ENCODE measurements around the gene TRABD2B.

The TRABD2B gene

DNA sequence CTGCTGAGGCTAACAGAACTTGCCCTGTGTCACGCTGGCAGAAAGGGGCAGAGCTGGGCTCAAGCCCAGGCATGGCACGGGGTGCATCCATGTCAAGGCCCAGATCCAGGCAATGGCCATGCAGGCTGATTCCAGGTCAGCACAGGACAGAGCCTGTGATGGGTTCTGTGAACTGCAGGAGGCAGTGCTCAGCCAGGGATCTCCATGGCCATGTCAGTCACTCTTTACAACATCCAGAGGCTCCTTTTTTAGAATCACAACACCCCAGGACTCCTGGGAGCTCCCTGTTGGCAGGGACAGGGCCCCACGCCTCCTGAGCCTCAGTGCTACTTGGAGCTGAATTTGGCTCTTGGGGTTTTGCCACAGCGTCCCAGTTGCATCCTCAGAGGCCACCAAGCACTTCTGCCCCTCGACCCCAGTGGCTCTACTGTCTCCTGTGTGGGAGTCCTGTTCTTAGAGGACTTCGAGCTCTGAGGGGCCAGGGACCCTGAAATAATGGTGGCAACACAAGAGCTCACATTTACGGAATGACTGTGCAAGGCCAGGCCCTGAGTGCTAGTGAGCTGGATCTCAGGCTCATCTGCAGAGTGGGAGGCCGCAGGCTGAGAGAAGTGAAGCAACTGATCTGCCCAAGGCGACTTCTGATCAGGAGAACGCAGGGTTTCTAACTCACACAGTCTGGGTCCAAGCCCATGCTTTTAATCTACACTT is 211.5 kb downstream of the TRABD2B start:
- no peak for TF ChIP-seq TAF1 (IDR thresholded peaks at IDR 0.05; ENCODE audit: borderline replicate concordance, insufficient read depth, low read length)
- TF ChIP-seq SIN3A (IDR thresholded peaks at IDR 0.05; ENCODE audit: borderline replicate concordance, insufficient read depth, low read length) = no peak
- TF ChIP-seq POLR2AphosphoS5 (IDR thresholded peaks at IDR 0.05; ENCODE audit: low read depth, low read length) = no peak
- TF ChIP-seq FOXP2 (optimal IDR thresholded peaks at IDR 0.05; ENCODE audit: borderline replicate concordance, extremely low read depth, extremely low read length, insufficient read depth) = no peak
- TF ChIP-seq, protein P1, sequence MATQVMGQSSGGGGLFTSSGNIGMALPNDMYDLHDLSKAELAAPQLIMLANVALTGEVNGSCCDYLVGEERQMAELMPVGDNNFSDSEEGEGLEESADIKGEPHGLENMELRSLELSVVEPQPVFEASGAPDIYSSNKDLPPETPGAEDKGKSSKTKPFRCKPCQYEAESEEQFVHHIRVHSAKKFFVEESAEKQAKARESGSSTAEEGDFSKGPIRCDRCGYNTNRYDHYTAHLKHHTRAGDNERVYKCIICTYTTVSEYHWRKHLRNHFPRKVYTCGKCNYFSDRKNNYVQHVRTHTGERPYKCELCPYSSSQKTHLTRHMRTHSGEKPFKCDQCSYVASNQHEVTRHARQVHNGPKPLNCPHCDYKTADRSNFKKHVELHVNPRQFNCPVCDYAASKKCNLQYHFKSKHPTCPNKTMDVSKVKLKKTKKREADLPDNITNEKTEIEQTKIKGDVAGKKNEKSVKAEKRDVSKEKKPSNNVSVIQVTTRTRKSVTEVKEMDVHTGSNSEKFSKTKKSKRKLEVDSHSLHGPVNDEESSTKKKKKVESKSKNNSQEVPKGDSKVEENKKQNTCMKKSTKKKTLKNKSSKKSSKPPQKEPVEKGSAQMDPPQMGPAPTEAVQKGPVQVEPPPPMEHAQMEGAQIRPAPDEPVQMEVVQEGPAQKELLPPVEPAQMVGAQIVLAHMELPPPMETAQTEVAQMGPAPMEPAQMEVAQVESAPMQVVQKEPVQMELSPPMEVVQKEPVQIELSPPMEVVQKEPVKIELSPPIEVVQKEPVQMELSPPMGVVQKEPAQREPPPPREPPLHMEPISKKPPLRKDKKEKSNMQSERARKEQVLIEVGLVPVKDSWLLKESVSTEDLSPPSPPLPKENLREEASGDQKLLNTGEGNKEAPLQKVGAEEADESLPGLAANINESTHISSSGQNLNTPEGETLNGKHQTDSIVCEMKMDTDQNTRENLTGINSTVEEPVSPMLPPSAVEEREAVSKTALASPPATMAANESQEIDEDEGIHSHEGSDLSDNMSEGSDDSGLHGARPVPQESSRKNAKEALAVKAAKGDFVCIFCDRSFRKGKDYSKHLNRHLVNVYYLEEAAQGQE (IDR thresholded peaks at IDR 0.05; ENCODE audit: insufficient read depth in 1 of 2, low read depth in 2 of 2, low read length in 2 of 2) = no peak

DNA sequence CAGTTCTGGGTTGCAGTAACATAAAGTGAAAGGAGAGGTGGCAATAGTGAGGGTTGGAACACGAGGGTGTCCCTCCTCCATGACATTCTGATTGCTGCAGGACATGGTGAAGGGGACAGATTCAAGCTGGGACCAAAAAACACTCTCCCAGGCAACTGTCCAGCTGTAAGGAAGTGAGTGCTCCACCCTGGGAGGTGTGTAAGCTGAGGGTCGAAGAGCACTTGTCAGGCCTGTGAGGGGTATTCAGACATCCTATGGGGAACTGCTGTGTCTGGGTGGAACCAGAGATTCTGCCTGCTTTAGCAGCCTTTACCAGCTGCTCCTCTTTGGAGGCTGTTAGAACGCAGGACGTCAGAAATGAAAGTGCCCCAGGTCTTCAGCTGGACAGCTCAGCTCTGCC is 212.1 kb downstream of the TRABD2B start:
- TF ChIP-seq FOXP2 (optimal IDR thresholded peaks at IDR 0.05; ENCODE audit: borderline replicate concordance, extremely low read depth, extremely low read length, insufficient read depth) (no peak), POLR2AphosphoS5 (IDR thresholded peaks at IDR 0.05; ENCODE audit: low read depth, low read length) (no peak), TAF1 (IDR thresholded peaks at IDR 0.05; ENCODE audit: borderline replicate concordance, insufficient read depth, low read length) (no peak), SIN3A (IDR thresholded peaks at IDR 0.05; ENCODE audit: borderline replicate concordance, insufficient read depth, low read length) (no peak)
- TF ChIP-seq, protein P1 (IDR thresholded peaks at IDR 0.05; ENCODE audit: insufficient read depth in 1 of 2, low read depth in 2 of 2, low read length in 2 of 2) = no peak

DNA sequence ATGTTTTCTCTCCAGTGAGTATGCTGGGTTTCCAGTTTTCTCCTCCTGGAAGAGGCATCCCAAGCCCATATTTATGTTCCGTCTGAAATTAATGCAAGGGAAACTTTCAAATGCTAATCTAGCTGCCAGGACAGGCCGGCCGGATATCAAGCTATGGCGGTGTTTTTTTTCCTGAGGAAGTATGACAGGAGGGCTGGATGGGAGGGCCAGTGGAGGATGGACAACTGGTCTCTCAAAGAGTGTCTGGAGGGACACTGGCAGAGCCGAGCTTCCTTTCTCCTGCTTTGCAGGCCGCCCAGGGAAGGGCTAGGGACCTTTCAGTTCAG is 212.7 kb downstream of the TRABD2B start:
- TF ChIP-seq, protein P1 (IDR thresholded peaks at IDR 0.05; ENCODE audit: insufficient read depth in 1 of 2, low read depth in 2 of 2, low read length in 2 of 2) = no peak
- TF ChIP-seq FOXP2 (optimal IDR thresholded peaks at IDR 0.05; ENCODE audit: borderline replicate concordance, extremely low read depth, extremely low read length, insufficient read depth) (no peak), TAF1 (IDR thresholded peaks at IDR 0.05; ENCODE audit: borderline replicate concordance, insufficient read depth, low read length) (no peak), POLR2AphosphoS5 (IDR thresholded peaks at IDR 0.05; ENCODE audit: low read depth, low read length) (no peak), SIN3A (IDR thresholded peaks at IDR 0.05; ENCODE audit: borderline replicate concordance, insufficient read depth, low read length) (no peak)

DNA sequence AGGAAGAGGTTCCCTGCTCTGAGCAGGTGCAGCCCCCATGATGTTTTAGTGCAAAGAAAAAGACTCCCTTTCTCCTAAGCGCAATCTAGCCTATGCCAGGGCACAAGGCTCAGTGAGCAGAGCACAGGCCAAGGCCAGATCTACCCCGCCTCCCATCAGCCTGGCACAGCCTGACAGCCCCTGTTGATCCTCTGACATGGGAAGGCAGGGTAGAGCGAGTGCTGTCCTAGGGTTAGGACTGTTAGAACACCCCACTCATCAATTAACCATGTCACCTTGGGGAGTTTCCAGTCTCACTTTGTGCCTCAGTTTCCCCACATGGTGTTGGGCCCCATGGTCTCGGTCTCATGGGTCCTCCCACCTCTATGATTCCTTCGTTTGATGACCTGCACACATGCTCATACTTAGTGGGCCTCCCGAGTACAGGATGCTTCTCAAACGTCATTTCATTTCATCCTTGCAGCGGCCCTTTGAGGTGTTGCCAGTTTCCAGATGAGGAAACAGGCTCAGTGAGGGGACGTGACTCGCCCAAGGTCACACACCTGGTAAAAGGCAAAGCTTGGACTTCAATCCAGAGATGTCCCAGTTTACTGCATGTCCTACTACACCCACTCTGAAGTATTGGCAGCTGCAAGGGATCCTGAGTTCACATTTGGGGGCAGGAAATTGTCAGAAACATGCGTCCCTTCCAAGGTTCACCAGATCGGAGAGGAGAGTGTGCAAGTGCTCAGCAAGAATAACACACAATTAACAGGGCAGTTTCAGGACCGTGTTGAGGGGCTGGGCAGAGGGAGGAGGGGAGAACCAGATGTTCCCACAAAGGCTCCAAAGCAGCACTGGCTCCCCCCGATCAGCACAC is 213.3 kb downstream of the TRABD2B start:
- TF ChIP-seq POLR2AphosphoS5 (IDR thresholded peaks at IDR 0.05; ENCODE audit: low read depth, low read length) (no peak), TAF1 (IDR thresholded peaks at IDR 0.05; ENCODE audit: borderline replicate concordance, insufficient read depth, low read length) (no peak), FOXP2 (optimal IDR thresholded peaks at IDR 0.05; ENCODE audit: borderline replicate concordance, extremely low read depth, extremely low read length, insufficient read depth) (no peak), SIN3A (IDR thresholded peaks at IDR 0.05; ENCODE audit: borderline replicate concordance, insufficient read depth, low read length) (no peak)
- TF ChIP-seq, protein P1 (IDR thresholded peaks at IDR 0.05; ENCODE audit: insufficient read depth in 1 of 2, low read depth in 2 of 2, low read length in 2 of 2) = no peak

Data from PFSK-1 (cell line).